ENCODE measurements around the gene CPT1B. TPM values are rescaled to one million over a fixed set of nuclear protein-coding genes. Genes with fewer than 3 reads are reported as not detected.

CPT1B gene
- total RNA-seq, 4 donors from 2014 or later = 0.51 to 10.4 (median 7.2) TPM; not detected in 1

DNA sequence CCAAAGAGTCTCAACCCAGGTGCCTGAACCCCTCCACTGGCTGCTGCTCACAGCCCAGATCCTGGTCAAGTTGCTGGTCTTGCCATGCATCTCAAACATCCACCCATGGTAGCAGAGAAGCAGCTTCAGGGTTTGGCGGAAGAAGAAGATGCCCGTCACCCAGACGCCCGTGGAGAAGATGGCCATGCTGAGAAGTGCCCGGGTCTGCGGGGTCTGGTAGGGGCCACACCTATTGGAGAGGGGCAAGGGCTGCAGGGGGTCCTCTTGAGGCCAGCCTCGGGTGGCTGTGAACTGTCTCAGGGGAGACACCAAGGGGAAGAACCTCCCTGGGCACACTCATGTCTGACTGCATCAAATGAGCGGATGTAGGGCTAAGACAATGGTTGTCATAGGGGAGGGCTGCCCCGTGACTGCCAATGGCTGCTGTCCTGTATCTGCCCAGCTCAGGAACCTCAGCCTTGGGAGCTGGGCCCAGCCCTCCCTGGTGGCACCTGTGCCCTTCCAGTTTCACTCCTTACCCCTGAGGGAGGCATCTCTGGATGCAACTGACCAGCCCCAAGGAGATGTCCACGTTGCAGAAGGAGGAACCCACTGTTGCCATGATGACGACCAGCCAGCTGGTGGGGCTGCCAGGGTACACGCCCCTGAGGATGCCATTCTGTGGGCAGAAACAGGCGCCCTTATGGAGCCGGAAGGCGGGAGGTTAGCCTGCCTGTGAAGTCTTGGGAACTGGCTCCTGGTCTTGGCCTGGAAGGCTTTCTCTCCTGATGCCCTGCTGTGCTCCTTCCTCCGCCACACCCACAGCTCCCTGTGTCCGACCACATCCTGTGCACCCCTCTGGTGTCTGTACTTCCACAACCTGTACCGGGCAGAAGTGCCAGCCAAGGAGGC, 1.2 kb downstream of the CPT1B start:
- Histone ChIP-seq H3K36me3 (no peaks in the 10 kb centered on the region), H3K9me3 (no peaks in the 10 kb centered on the region), H3K27me3 (no peaks in the 10 kb centered on the region), H3K4me3 (no peak overlapping the region), H3K4me1 (peaks cover 3 to 4% of the 10 kb centered on the region in 2 donors), H3K27ac (no peak overlapping the region)
- TF ChIP-seq POLR2A (IDR thresholded peaks at IDR 0.05) = no peak
- TF ChIP-seq CTCF (IDR thresholded peaks at IDR 0.05) = no peak
- intact Hi-C loops (cut with DNase I; ENCODE audit: low total_unique reads) = no loop called here
- DNase-seq = no peak

- DNase-seq = no peak
- Histone ChIP-seq H3K4me3 (no peak overlapping the region), H3K27ac (no peak overlapping the region), H3K4me1 (peaks cover 0 to under 1% of the 10 kb centered on the region in 2 donors), H3K27me3 (no peaks in the 10 kb centered on the region), H3K9me3 (no peaks in the 10 kb centered on the region), H3K36me3 (no peaks in the 10 kb centered on the region)
- no peak for TF ChIP-seq POLR2A (IDR thresholded peaks at IDR 0.05)
- no peak for TF ChIP-seq CTCF (IDR thresholded peaks at IDR 0.05)
- intact Hi-C loops (cut with DNase I; ENCODE audit: low total_unique reads) = no loop called here
Observed at GRCh38 chr22:50576070-50576469, 2.2 kb downstream of the CPT1B start.

DNA sequence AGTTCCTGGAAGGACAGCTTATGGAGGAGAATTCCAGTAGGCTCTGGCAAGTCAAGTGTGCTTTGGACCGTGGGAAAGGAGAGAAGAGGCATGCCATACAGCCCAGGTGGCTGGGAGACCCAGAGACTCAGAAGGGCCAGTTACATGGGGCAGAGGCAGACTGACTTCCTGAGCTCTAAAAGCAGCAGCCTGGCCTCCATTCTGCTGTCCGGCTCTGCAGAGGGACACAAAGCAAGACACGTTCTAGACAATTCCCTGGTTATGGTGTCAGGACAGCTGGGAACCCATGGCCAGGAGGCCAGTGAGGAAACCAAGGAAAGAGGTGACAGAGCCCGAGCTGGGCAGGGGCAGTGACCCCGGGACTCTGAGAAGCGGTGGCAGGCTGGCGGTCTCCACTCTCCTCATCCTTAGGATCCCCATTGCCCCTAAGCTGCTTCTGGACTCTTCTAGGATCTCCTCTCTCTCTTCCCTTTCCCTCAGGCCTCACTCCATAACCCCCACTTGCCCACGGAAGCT, 2.7 kb downstream of the CPT1B start:
- TF ChIP-seq CTCF (IDR thresholded peaks at IDR 0.05) (no peak), POLR2A (IDR thresholded peaks at IDR 0.05) (no peak)
- H3K9me3 ChIP-seq = no peaks in the 10 kb centered on the region
- no peak overlapping the region for H3K27ac ChIP-seq
- no peaks in the 10 kb centered on the region for H3K36me3 ChIP-seq
- H3K27me3 ChIP-seq = no peaks in the 10 kb centered on the region
- intact Hi-C loops (cut with DNase I; ENCODE audit: low total_unique reads) = no loop called here
- no peak overlapping the region for H3K4me3 ChIP-seq
- no peaks in the 10 kb centered on the region for H3K4me1 ChIP-seq
- DNase-seq = no peak

GRCh38 chr22:50574383-50574755, 3.9 kb downstream of the CPT1B start:
- TF ChIP-seq POLR2A (IDR thresholded peaks at IDR 0.05) (no peak), CTCF (IDR thresholded peaks at IDR 0.05) (no peak)
- no peaks in the 10 kb centered on the region for H3K27me3 ChIP-seq
- H3K36me3 ChIP-seq = no peaks in the 10 kb centered on the region
- H3K4me1 ChIP-seq = no peaks in the 10 kb centered on the region
- DNase-seq = no peak
- no peak overlapping the region for H3K27ac ChIP-seq
- intact Hi-C loops (cut with DNase I; ENCODE audit: low total_unique reads) = no loop called here
- H3K4me3 ChIP-seq = no peak overlapping the region
- H3K9me3 ChIP-seq = no peaks in the 10 kb centered on the region

All from uterus (tissue), 4 donors.